Measurements from ENCODE around the gene BEST3.
"Not testable (repeated sequence)": the region's sequence is repeated elsewhere in the genome, so short reads cannot be mapped to it uniquely, and the experiment has no call there.

The BEST3 gene

GRCh38 chr12:69645031-69645430 lies 54.1 kb downstream of the BEST3 start:
- no peak for DNase-seq

DNA sequence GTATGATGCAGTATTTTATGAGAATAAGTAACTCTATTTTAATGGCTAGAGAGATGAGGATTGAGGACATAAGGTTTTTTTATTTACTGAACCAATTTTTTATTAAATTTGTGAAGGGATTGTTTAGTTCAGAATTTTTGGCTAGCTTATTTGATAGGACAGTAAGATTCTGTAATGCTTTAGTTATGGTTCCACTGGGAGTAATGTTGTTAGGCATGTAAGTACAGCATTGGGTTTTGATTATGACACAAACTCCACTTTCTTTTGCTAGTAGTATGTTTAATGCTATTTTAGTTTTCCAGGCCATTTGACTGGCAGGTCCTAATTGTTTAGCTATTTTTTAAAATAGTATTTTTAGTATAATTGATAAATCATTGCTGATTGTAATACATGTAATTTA lies 54.6 kb downstream of the BEST3 start:
- DNase-seq, result no peak

GRCh38 chr12:69642531-69642930 lies 56.6 kb downstream of the BEST3 start:
- DNase-seq, result no peak

- DNase-seq, result no peak
These were observed 57.6 kb downstream of the BEST3 start for GRCh38 chr12:69641546-69641945.

DNA sequence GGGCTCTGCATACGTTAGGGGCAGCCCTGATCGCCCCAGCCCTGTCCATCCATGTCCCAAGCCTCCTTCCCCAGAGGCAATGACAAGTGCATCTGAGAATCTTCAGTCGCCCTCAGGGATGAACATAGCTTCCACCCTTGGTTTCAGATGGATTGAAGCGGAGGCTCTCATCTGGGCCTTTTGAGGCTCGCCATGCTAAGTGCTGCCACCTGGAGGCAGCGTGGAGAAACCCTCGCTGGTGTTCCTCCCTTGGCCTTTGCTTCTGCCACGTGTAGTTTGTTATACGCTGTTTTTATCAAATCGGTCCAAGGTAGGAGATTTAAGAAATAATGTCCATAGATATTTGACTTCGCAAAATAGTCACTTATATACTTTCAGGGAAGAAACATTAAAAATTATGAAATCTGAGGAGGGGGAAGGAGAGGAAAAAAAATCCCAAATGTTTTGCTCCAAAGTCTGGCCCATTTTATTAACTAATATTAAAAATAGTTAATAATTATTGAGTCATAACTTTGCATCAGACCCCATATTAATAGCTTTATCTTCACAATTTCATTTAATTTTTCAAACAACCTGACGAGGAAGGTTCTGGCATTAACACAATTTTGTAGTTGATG lies 59.6 kb downstream of the BEST3 start:
- DNase-seq, result peak; percentile 39

- no peak for DNase-seq
These were observed 66.0 kb downstream of the BEST3 start for GRCh38 chr12:69633061-69633460.

- no peak for DNase-seq
These were observed 68.9 kb downstream of the BEST3 start for GRCh38 chr12:69630191-69630590.

DNA sequence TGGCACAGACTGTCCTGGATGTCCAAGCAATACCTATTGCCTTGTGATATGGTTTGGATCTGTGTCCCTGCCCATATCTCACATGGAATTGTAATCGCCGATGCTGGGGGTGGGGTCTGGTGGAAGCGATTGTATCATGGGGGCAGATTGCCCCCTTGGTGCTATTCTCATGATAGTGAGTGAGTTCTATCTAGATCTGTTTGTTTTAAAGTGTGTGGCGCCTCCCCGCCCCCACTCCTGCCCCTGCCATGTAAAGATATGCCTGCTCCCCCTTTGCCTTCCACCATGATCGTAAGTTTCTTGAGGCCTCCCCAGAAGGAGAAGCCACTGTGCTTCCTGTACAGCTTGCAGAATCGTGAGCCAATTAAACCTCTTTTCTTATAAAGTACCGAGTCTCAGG lies 71.6 kb downstream of the BEST3 start:
- DNase-seq, result no peak

DNA sequence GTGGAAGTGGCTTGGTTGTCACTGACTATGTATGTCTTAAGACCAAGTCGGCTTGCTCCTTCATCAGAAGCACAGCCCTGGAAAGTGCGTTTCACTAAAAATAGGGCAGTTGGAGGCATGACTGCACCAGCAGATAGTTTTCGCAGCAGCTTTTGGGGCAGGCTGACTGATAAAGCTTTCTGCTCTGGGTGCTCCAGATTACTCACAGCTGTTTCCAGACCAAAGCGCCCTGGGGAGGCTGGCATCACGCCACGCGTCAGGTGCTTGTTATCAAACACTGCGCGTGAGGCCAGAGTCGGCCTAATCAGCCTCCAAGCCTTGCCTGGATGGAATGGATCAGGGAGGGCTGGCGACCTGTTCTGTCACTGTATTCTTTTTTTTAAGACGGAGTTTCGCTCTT lies 75.1 kb downstream of the BEST3 start:
- no peak for DNase-seq

DNA sequence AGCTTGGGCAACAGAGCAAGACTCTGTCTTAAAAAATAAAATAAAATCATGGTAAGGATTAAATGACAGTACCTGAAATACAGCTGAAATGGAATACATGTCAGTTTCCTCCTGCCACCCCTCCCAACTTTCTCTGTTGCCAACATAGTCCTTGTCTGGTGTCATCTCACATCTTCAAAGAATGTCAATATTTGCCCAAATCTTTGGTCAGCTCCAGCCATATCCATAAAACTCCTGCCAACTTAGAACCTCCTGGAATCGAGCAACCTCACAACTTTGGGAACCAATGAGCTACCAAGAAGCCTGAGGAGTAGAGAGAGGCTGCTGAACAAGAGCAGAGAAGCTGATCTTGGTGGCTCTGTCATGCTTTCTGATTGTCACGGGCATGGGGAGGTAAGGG lies 77.6 kb downstream of the BEST3 start:
- no peak for DNase-seq

GRCh38 chr12:69620921-69621320 lies 78.2 kb downstream of the BEST3 start:
- no peak for DNase-seq

- DNase-seq, result no peak
These were observed 79.0 kb downstream of the BEST3 start for GRCh38 chr12:69620077-69620476.

DNA sequence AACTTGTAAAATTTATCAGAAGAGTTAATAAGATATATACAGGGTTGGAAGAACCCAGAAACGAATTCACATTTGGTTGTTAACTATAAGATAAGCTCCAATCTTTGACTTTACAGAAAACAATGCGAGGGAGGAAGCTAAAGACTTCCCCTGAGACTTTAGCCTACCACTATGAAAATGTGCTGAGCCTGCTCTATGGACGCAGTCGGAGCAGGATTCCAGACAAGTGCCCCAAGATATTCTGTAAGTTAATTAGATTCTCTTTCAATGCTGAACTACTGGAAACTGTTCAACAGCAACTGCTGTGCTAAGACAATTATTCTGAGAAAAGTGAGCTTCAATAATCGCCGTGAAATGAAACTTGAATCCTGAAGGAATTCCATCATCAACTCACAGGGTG lies 80.1 kb downstream of the BEST3 start:
- no peak for DNase-seq

GRCh38 chr12:69616025-69616424 lies 83.1 kb downstream of the BEST3 start:
- no peak for DNase-seq

DNA sequence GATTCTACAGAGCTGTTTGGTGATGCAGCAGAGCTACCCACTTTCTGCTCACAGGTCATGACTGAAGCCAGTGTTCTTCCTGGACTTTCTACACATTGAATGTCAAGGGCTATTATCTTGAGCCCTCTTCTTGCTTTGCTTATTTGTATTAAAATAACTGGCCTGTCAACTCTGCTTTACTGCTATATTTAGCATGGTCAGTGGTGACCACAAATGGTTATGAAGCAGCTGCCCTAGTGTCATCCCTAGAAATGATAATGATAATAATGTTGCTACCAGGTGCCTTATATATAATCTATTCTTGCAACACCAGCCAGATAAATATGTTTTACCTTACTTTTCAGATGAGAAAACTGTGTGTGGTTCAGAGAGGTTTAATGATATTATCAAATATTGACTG lies 85.8 kb downstream of the BEST3 start:
- no peak for DNase-seq

DNA sequence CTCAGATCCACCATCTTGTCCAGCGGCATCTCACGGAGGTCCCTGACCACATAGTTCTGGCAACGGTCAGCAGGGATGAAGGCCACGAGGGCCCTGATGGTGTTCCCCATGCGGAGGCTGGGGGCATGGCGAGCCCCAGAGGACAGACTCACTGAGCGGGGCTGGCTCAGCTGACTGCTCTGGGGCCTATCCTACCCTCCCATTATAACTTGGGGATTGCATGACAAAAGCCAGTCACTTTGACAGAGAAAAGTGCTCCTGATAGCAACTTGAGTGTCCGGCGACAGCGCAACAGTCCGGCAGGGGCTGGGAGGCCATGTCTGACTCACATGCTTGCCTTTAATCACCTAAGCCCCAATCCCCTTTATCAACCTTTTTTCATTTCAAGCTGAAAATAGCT lies 88.4 kb downstream of the BEST3 start, which contains the start of gene LRRC10:
Gene LRRC10 (minus strand): TSS at position 179 of the 400 bp plus-strand sequence. CDS start 69 bp downstream, at position 110.
- DNase-seq, result no peak

- no peak for DNase-seq
These were observed 89.0 kb downstream of the BEST3 start for GRCh38 chr12:69610126-69610525.

GRCh38 chr12:69608114-69608513 lies 91.0 kb downstream of the BEST3 start:
- DNase-seq, result no peak

- DNase-seq, result not testable (repeated sequence)
These were observed 94.8 kb downstream of the BEST3 start for GRCh38 chr12:69604275-69604674.
